ENCODE measurements around the gene MACROH2A2. TPM values are rescaled to one million over a fixed set of nuclear protein-coding genes. Genes with fewer than 3 reads are reported as not detected.
"Not testable (repeated sequence)": the region's sequence is repeated elsewhere in the genome, so short reads cannot be mapped to it uniquely, and the experiment has no call there.

The MACROH2A2 gene
- total RNA-seq, 1 donor from 2014 or later, result 8.2 TPM

- Histone ChIP-seq H3K4me3 (no peak overlapping the region), H3K27ac (no peak overlapping the region), H3K9me3 (no peaks in the 10 kb centered on the region), H3K27me3 (no peaks in the 10 kb centered on the region), H3K4me1 (no peaks in the 10 kb centered on the region), H3K36me3 (peaks cover 65 to 78% of the 10 kb centered on the region in 2 donors)
- TF ChIP-seq CTCF (IDR thresholded peaks at IDR 0.05), result no peak
- intact Hi-C loops (cut with DNase I), result no loop called here
- DNase-seq (ENCODE audit: low spot score in 2 of 2), result no peak
These were observed 102.7 kb downstream of the MACROH2A2 start for GRCh38 chr10:70155255-70155838.

DNA sequence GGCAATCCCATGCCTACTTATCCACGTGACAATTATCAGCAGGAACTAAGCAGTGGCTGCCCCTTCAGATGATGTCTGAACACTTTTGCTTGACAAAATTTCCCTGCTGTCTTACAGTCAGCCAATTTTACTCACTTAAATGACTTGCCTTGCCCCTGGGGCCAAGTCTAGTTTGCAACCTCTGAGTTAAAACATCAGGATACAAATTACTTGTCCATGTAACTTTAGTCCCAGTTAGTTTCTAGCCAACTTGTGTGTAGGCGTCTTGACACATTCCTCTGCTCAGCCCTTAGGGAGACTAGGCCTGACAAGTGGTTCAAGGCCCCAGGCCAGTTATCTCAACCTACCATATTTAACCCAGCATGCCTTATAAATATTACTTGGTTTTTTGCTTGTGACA, 105.5 kb downstream of the MACROH2A2 start:
- intact Hi-C loops (cut with DNase I), result no loop called here
- H3K4me3 ChIP-seq, result no peak overlapping the region
- no peaks in the 10 kb centered on the region for H3K4me1 ChIP-seq
- no peaks in the 10 kb centered on the region for H3K9me3 ChIP-seq
- H3K36me3 ChIP-seq, result peaks cover 49 to 51% of the 10 kb centered on the region in 2 donors
- H3K27me3 ChIP-seq, result no peaks in the 10 kb centered on the region
- no peak for DNase-seq (ENCODE audit: low spot score in 2 of 2)
- no peak for TF ChIP-seq CTCF (IDR thresholded peaks at IDR 0.05)
- no peak overlapping the region for H3K27ac ChIP-seq

- H3K4me3 ChIP-seq; intact Hi-C loops (cut with DNase I); DNase-seq (ENCODE audit: low spot score in 2 of 2); H3K4me1 ChIP-seq; H3K27me3 ChIP-seq; H3K27ac ChIP-seq; H3K9me3 ChIP-seq: not testable (repeated sequence)
- H3K36me3 ChIP-seq, result peaks cover 38 to 40% of the 10 kb centered on the region in 2 donors
These were observed 106.7 kb downstream of the MACROH2A2 start for GRCh38 chr10:70159366-70159765.

DNA sequence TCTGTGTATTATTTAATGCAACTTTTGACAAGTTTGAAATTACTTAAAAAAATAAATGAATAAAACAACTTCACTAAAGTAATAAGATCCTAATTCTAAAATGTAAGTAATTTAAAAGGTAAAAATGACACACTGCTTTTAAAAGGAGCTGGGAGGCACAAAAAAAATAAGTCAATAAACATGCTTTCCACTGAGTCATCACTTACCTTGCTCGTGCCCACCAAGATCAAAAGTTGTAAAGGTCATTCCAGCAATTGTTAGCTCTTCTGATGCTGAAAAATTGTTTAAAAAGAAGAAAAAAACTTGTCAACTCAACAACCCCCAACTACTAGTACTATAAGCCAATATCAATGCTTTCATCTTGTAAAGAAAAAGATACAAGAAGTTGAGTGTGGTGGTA, 108.2 kb downstream of the MACROH2A2 start:
- H3K4me1 ChIP-seq, result peaks cover 0 to 5% of the 10 kb centered on the region in 2 donors
- no peak overlapping the region for H3K4me3 ChIP-seq
- H3K9me3 ChIP-seq, result no peaks in the 10 kb centered on the region
- DNase-seq (ENCODE audit: low spot score in 2 of 2), result no peak
- H3K27me3 ChIP-seq, result no peaks in the 10 kb centered on the region
- intact Hi-C loops (cut with DNase I), result no loop called here
- no peak overlapping the region for H3K27ac ChIP-seq
- no peak for TF ChIP-seq CTCF (IDR thresholded peaks at IDR 0.05)
- peaks cover 25 to 31% of the 10 kb centered on the region in 2 donors for H3K36me3 ChIP-seq

Other genes starting within 250 kb of the MACROH2A2 start
- gene AIFM2, start 80.0 kb downstream of the MACROH2A2 start, total RNA-seq, result 2.9 TPM
- 12.3 TPM for gene TYSND1, start 93.9 kb downstream of the MACROH2A2 start, total RNA-seq
- gene SAR1A, start 117.7 kb downstream of the MACROH2A2 start, total RNA-seq, result 43.3 TPM
- gene PPA1, start 180.6 kb downstream of the MACROH2A2 start, total RNA-seq, result 66.4 TPM
- gene NPFFR1, start 231.2 kb downstream of the MACROH2A2 start, total RNA-seq, result not detected

Data from ascending aorta (tissue), 2 donors.